Liver (tissue), 9 donors: ENCODE results near the gene PGM1. TPM values are rescaled to one million over a fixed set of nuclear protein-coding genes. Genes with fewer than 3 reads are reported as not detected.

Experiments used
- DNase-seq: peaks from one replicate; pipeline ENCODE4 v3.0.0-alpha.2; 2017; ENCODE audit warnings: low spot score
- H3K27ac ChIP-seq, 2 donors: one replicate each; pipeline ENCODE4 v1.7.0; 2013; ENCODE audit warnings: inconsistent platforms in 2 of 2, low read length in 2 of 2, control low read depth in 1 of 2, low read depth in 1 of 2, mild to moderate bottlenecking in 1 of 2
- H3K27me3 ChIP-seq, 4 donors: one replicate each; pipeline versions ENCODE4 v1.6.1 to v1.7.0; 2013; ENCODE audit warnings: low read length in 3 of 4, inconsistent platforms in 1 of 4, mild to moderate bottlenecking in 1 of 4, moderate library complexity in 1 of 4; ENCODE audit not compliant: control insufficient read depth in 4 of 4, insufficient read depth in 4 of 4
- H3K36me3 ChIP-seq, 4 donors: one replicate each; pipeline versions ENCODE4 v1.6.1 to v1.7.0; 2013; ENCODE audit warnings: low read length in 3 of 4, mild to moderate bottlenecking in 3 of 4, low read depth in 1 of 4, moderate library complexity in 1 of 4; ENCODE audit not compliant: control insufficient read depth in 4 of 4, insufficient read depth in 3 of 4
- H3K4me1 ChIP-seq, 4 donors: one replicate each; pipeline versions ENCODE4 v1.6.1 to v1.7.0; 2013; ENCODE audit warnings: low read length in 3 of 4, mild to moderate bottlenecking in 3 of 4, moderate library complexity in 1 of 4; ENCODE audit not compliant: control insufficient read depth in 4 of 4, insufficient read depth in 4 of 4
- H3K4me3 ChIP-seq, 3 donors: one replicate each; pipeline versions ENCODE4 v1.6.1 to v1.7.0; 2013; ENCODE audit warnings: low read length in 3 of 3, control low read depth in 1 of 3, low read depth in 1 of 3, mild to moderate bottlenecking in 1 of 3
- H3K9ac ChIP-seq, 2 donors: one replicate each; pipeline ENCODE4 v1.7.0; 2013; ENCODE audit warnings: low read length in 2 of 2, mild to moderate bottlenecking in 2 of 2, moderate library complexity in 2 of 2, control low read depth in 1 of 2, low read depth in 1 of 2
- H3K9me3 ChIP-seq, 4 donors: one replicate each; pipeline versions ENCODE4 v1.6.1 to v1.7.0; 2013; ENCODE audit warnings: low read length in 3 of 4; ENCODE audit not compliant: control insufficient read depth in 4 of 4
- CTCF ChIP-seq: fragments of 150-350 bp; IDR thresholded peaks from 2 replicates; pipeline ENCODE4 v1.5.1; 2017; ENCODE audit warnings: improper control_type of control experiment, low read depth, low read length; ENCODE audit not compliant: missing input control
- EGR1 ChIP-seq, 2 donors: IDR thresholded peaks; 2 replicates each; pipeline ENCODE4 v1.6.1; 2016 to 2018; ENCODE audit warnings: antibody characterized with exemption in 2 of 2, low read depth in 2 of 2
- FOXA2 ChIP-seq: IDR thresholded peaks from 2 replicates; pipeline ENCODE4 v1.6.1; 2016; ENCODE audit warnings: antibody characterized with exemption
- HNF4A ChIP-seq, 2 donors: conservative IDR thresholded peaks; 2 replicates each; pipeline ENCODE4 v1.6.1; 2016; ENCODE audit warnings: antibody characterized with exemption in 2 of 2, mild to moderate bottlenecking in 2 of 2
- HNF4G ChIP-seq: IDR thresholded peaks from 2 replicates; pipeline ENCODE4 v1.6.1; 2016; ENCODE audit warnings: antibody characterized with exemption
- JUND ChIP-seq, 2 donors: IDR thresholded peaks; 2 replicates each; pipeline ENCODE4 v1.6.1; 2016; ENCODE audit warnings: antibody characterized with exemption in 2 of 2
- NR2F2 ChIP-seq: IDR thresholded peaks from 2 replicates; pipeline ENCODE4 v1.6.1; 2016; ENCODE audit warnings: antibody characterized with exemption
- RAD21 ChIP-seq, 2 donors: IDR thresholded peaks; 2 replicates each; pipeline ENCODE4 v1.6.1; 2016; ENCODE audit warnings: antibody characterized with exemption in 2 of 2, mild to moderate bottlenecking in 2 of 2
- RXRA ChIP-seq, 2 donors: IDR thresholded peaks; 2 replicates each; pipeline ENCODE4 v1.6.1; 2017 to 2018; ENCODE audit warnings: antibody characterized with exemption in 2 of 2, mild to moderate bottlenecking in 1 of 2
- SP1 ChIP-seq: IDR thresholded peaks from 2 replicates; pipeline ENCODE4 v1.6.1; 2018; ENCODE audit warnings: antibody characterized with exemption, mild to moderate bottlenecking
- TAF1 ChIP-seq: conservative IDR thresholded peaks from 2 replicates; pipeline ENCODE4 v1.6.1; 2016; ENCODE audit warnings: antibody characterized with exemption, mild to moderate bottlenecking
- YY1 ChIP-seq: IDR thresholded peaks from 2 replicates; pipeline ENCODE4 v1.6.1; 2016; ENCODE audit warnings: antibody characterized with exemption, mild to moderate bottlenecking
- WGBS: extraction: QIAGEN DNeasy Blood & Tissue Kit; methylation state at CpG from one replicate; pipeline ENCODE4 v1.1.7; 2013; 5-methylcytosine and 5-hydroxymethylcytosine counted together
- polyA plus RNA-seq, 2 donors: library from polyadenylated mRNA; stranded (reverse) in 1 of 2; unstranded in 1 of 2; fragments of 200-250 nt in 1 of 2; fragments of >200 nt in 1 of 2; fragmentation: Nextera tagmentation in 1 of 2; extraction: Ambion mirVana in 1 of 2; gene quantifications; one replicate each; pipeline versions ENCODE4 v1.2.1 to v1.2.3, GENCODE V29; 2013 to 2015
- total RNA-seq, 2 donors: library from RNA; depleted of rRNA; stranded (reverse); fragments of >200 nt; gene quantifications; one replicate each; pipeline ENCODE4 v1.2.3, GENCODE V29; 2014
- TF ChIP-seq, protein P1 (sequence below): IDR thresholded peaks from 2 replicates; pipeline ENCODE4 v1.6.1; 2016; ENCODE audit warnings: antibody characterized with exemption
- TF ChIP-seq, protein P2 (sequence below): IDR thresholded peaks from 2 replicates; pipeline ENCODE4 v1.6.1; 2016; ENCODE audit warnings: antibody characterized with exemption, mild to moderate bottlenecking
- TF ChIP-seq, protein P3 (sequence below): IDR thresholded peaks from 2 replicates; pipeline ENCODE4 v1.6.1; 2016; ENCODE audit warnings: antibody characterized with exemption
- donor health status: healthy.
- donor health status: healthy.
- donor health status: healthy.
- donor health status: healthy.
- donor health status: healthy.

Gene PGM1
- total and polyA plus RNA-seq, 4 donors: 57.3 to 224 (median 120) TPM

- 91% methylated on average over 8 of the region's 8 CpGs for WGBS
- Histone ChIP-seq H3K27me3 (no peaks in the 10 kb centered on the region), H3K27ac (no peak overlapping the region), H3K4me3 (no peak overlapping the region), H3K9me3 (no peaks in the 10 kb centered on the region), H3K36me3 (no peaks in the 10 kb centered on the region), H3K4me1 (peaks cover 0 to 7% (median 3%) of the 10 kb centered on the region in 4 donors), H3K9ac (no peak overlapping the region)
- DNase-seq: no peak
- TF ChIP-seq CTCF: no peak
- TF ChIP-seq FOXA2: no peak
- TF ChIP-seq EGR1 (IDR thresholded peaks at IDR 0.05; ENCODE audit: low read depth in 2 of 2): no peak
- TF ChIP-seq, protein P1, sequence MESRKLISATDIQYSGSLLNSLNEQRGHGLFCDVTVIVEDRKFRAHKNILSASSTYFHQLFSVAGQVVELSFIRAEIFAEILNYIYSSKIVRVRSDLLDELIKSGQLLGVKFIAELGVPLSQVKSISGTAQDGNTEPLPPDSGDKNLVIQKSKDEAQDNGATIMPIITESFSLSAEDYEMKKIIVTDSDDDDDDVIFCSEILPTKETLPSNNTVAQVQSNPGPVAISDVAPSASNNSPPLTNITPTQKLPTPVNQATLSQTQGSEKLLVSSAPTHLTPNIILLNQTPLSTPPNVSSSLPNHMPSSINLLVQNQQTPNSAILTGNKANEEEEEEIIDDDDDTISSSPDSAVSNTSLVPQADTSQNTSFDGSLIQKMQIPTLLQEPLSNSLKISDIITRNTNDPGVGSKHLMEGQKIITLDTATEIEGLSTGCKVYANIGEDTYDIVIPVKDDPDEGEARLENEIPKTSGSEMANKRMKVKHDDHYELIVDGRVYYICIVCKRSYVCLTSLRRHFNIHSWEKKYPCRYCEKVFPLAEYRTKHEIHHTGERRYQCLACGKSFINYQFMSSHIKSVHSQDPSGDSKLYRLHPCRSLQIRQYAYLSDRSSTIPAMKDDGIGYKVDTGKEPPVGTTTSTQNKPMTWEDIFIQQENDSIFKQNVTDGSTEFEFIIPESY: no peak
- no peak for TF ChIP-seq YY1
- TF ChIP-seq, protein P2, sequence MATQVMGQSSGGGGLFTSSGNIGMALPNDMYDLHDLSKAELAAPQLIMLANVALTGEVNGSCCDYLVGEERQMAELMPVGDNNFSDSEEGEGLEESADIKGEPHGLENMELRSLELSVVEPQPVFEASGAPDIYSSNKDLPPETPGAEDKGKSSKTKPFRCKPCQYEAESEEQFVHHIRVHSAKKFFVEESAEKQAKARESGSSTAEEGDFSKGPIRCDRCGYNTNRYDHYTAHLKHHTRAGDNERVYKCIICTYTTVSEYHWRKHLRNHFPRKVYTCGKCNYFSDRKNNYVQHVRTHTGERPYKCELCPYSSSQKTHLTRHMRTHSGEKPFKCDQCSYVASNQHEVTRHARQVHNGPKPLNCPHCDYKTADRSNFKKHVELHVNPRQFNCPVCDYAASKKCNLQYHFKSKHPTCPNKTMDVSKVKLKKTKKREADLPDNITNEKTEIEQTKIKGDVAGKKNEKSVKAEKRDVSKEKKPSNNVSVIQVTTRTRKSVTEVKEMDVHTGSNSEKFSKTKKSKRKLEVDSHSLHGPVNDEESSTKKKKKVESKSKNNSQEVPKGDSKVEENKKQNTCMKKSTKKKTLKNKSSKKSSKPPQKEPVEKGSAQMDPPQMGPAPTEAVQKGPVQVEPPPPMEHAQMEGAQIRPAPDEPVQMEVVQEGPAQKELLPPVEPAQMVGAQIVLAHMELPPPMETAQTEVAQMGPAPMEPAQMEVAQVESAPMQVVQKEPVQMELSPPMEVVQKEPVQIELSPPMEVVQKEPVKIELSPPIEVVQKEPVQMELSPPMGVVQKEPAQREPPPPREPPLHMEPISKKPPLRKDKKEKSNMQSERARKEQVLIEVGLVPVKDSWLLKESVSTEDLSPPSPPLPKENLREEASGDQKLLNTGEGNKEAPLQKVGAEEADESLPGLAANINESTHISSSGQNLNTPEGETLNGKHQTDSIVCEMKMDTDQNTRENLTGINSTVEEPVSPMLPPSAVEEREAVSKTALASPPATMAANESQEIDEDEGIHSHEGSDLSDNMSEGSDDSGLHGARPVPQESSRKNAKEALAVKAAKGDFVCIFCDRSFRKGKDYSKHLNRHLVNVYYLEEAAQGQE: no peak
- no peak for TF ChIP-seq HNF4G
- TF ChIP-seq NR2F2: no peak
- no peak for TF ChIP-seq RAD21 (IDR thresholded peaks at IDR 0.05)
- TF ChIP-seq, protein P3, sequence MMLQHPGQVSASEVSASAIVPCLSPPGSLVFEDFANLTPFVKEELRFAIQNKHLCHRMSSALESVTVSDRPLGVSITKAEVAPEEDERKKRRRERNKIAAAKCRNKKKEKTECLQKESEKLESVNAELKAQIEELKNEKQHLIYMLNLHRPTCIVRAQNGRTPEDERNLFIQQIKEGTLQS: no peak
Measured at GRCh38 chr1:63703701-63704107, 110.5 kb downstream of the PGM1 start.

DNA sequence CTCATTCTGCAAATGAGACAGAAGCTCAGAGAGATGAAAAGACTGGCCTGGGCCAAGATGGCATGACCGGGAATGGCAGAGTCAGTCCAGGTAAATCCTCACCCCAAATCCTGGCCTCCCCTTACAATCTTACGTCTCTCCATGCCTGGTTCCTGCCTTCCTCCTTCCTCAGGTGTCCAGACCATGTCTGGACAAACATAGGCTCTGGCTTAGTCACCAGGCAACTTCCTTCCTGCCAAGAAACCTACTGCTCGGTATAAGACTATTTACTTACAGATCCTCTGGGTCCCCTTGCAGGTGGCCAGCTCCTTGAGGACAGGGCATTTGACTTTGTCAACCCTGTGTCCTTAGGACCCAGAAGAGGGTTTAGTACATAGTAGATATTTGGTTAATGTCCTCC is 111.2 kb downstream of the PGM1 start:
- WGBS: 82% methylated on average over 3 of the region's 3 CpGs
- no peak overlapping the region for H3K9ac ChIP-seq
- H3K9me3 ChIP-seq: no peaks in the 10 kb centered on the region
- H3K27ac ChIP-seq: no peak overlapping the region
- H3K27me3 ChIP-seq: no peaks in the 10 kb centered on the region
- no peak for DNase-seq
- no peaks in the 10 kb centered on the region for H3K36me3 ChIP-seq
- TF ChIP-seq RXRA (IDR thresholded peaks at IDR 0.05): no peak
- no peak for TF ChIP-seq FOXA2
- no peak for TF ChIP-seq YY1
- TF ChIP-seq, protein P1: no peak
- no peak for TF ChIP-seq TAF1
- TF ChIP-seq EGR1 (IDR thresholded peaks at IDR 0.05; ENCODE audit: low read depth in 2 of 2): no peak
- TF ChIP-seq NR2F2: no peak
- TF ChIP-seq, protein P2: no peak
- TF ChIP-seq SP1: no peak
- TF ChIP-seq JUND (IDR thresholded peaks at IDR 0.05): no peak
- TF ChIP-seq HNF4A (conservative IDR thresholded peaks at IDR 0.05): no peak
- TF ChIP-seq HNF4G: no peak
- peaks cover 0 to 7% (median 3%) of the 10 kb centered on the region in 4 donors for H3K4me1 ChIP-seq
- no peak overlapping the region for H3K4me3 ChIP-seq
